GM20431 (cell line): ENCODE results near the gene TNFRSF17.
"Not testable (repeated sequence)": the region's sequence is repeated elsewhere in the genome, so short reads cannot be mapped to it uniquely, and the experiment has no call there.

ENCODE experiments used
- in situ Hi-C: fragments of 300-500 bp; cut with MseI, MboI; formaldehyde crosslinking; loops from one replicate; pipeline ENCODE4 v1.15.0; 2020; ENCODE audit warnings: low sequenced_read_pairs; ENCODE audit not compliant: unreplicated experiment

Gene TNFRSF17

DNA sequence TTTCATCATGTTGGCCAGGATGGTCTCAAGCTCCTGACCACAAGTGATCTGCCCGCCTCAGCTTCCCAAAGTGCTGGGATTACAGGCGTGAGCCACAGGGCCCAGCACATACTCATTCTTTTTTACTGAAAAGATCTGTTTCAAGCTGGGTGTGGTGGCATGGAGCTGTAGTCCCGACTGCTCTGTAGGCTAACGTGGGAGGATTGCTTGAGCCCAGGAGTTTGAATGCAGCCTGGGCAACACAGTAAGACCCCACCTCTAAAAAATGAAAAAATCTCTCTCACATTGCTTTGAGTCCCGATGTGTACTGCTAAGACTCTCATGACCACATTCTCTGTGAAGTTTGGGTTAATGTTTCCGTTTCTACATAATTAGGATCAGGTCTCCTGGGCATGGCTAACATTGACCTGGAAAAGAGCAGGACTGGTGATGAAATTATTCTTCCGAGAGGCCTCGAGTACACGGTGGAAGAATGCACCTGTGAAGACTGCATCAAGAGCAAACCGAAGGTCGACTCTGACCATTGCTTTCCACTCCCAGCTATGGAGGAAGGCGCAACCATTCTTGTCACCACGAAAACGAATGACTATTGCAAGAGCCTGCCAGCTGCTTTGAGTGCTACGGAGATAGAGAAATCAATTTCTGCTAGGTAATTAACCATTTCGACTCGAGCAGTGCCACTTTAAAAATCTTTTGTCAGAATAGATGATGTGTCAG, 2.3 kb downstream of the TNFRSF17 start:
- in situ Hi-C loops, result no loop called here

DNA sequence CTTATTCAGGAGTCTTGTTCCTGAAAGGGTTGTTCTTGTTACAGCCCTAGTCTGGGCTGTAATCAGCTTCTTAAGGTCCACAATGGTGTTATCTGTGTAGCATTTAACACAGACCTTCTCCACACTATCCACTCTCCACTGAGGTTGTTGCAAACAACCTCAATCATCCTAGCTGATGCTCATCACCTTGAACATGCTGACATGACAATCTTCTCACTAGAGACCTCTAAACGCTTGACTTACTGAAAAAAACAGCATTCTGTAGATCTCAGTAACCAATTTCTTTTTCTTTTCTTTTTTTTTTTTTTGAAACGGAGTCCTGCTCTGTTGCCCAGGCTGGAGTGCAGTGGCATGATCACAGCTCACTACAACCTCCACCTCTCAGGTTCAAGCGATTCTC, 3.6 kb downstream of the TNFRSF17 start:
- in situ Hi-C loops, result no loop called here

DNA sequence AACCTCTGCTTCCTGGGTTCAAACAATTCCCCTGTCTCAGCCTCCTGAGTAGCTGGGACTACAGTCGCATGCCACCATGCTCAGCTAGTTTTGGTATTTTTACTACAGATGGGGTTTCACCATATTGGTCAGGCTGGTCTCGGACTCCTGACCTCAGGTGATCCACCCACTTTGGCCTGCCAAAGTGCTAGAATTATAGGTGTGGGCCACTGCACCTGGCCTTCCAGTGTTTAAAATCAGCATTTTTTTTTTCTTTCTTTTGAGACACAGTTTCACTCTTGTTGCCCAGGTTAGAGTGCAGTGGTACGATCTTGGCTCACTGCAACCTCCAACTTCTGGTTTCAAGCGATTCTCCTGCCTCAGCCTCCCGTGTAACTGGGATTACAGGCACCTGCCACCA, 5.3 kb downstream of the TNFRSF17 start:
- in situ Hi-C loops, result not testable (repeated sequence)

DNA sequence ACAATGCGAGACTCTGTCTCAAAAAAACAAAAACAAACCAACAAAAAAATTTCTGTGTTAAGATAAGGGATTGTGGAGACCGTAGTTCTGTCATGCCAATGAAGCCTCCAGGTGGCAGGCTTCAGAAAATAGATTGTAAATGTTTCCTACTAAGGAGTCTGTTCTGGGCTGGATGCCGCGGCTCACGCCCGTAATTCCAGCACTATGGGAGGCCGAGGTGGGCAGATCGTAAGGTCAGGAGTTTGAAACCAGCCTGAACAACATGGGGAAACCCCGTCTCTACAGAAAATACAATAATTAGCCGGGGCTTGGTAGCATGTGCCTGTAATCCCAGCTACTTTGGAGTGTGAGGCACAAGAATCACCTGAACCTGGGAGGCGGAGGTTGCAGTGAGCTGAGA, 7.1 kb downstream of the TNFRSF17 start:
- in situ Hi-C loops, result no loop called here

DNA sequence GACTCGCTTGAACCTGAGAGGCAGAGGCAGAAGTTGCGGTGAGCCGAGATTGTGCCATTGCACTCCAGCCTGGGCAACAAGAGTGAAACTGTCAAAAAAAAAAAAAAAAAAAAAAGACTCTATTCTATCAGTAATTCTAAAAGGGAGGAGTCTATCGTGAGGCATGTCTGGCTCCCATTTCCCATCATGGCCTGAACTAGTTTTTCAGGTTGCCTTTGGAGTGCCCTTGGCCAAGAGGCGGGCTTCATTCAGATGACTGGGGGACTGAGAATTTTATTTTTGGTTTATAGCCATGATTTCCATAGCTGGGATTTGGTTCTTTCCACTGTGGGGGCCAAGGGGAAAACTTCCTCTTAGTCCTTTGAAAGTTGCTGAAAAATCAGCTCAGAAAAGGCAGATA, 8.1 kb downstream of the TNFRSF17 start:
- in situ Hi-C loops, result no loop called here

DNA sequence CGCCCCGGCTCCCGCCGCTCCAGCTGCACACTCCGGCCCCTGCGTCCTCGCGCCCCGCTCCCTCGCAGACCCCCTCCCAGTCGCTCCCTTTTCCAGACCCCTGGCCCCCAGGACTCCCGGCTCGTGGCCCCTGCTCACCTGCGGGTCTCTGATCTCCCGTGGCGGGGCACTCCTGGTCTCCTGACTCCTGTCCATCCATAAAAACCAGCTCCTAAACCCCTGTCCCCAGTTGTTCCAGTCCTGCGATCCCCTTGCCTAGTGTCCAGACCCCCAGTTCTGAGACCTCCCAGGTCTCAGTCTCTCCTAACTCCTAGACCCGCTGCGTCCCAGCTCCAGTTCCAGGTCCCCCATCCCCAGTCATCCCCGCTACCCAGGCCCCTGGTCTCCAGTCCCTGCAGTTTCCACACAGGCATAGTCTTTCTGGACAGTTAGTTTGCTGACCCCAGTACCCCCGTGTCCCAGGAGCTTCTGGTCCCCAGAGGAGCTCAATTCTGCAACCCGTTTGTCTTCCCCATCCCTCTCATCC, 11.9 kb downstream of the TNFRSF17 start:
- in situ Hi-C loops, result no loop called here

DNA sequence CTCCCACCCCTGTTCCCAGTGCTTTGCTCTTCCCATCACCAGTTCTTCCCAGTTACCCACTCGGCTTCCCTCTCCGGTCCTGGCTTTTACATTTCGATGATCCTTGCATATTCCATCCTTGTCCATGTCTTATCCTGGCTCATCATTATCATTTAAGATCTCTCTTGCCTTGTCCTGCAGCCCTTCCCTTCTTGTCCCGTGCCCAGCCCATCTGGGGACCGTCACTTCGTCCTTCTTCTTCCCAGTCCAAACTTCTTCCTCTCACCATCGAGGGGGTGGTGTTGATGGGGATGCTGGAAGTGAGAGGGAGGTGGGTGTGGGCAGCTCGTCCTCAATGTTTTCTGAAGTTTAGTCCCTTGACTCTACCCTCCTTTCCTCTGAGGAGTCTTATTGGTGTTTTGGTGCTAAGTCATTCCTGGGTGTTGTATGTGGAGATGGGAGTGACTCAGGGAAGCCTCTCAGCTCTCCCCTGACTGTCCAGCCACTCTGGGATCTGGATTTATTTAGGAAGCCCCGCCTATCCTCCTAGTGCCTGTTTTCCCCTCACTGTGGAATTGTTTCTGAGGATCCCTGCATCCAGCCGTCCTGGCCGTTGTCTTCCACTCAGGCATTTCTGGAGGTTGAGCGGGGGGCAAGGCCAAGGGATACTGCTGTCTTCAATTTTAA, 12.5 kb downstream of the TNFRSF17 start:
- in situ Hi-C loops, result no loop called here

DNA sequence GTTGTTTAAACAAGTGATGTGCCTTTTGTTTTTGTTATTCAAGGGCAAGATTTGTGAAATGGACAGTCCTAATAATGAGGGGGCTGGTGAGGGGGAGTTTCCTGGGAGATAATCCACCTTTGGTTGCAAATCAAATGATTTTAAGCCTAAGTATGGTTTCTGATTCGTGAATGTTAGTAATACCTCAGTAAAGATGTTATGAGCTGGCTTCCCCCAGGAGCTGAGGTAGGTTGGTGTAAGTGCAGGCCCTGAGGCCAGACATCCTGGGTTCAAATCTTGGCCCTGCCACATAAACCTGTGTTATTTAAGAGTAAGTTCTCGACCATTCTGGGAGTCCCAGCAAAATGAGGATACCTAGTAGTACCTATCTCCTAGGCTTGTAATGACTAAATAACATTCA, 13.1 kb downstream of the TNFRSF17 start:
- in situ Hi-C loops, result no loop called here

DNA sequence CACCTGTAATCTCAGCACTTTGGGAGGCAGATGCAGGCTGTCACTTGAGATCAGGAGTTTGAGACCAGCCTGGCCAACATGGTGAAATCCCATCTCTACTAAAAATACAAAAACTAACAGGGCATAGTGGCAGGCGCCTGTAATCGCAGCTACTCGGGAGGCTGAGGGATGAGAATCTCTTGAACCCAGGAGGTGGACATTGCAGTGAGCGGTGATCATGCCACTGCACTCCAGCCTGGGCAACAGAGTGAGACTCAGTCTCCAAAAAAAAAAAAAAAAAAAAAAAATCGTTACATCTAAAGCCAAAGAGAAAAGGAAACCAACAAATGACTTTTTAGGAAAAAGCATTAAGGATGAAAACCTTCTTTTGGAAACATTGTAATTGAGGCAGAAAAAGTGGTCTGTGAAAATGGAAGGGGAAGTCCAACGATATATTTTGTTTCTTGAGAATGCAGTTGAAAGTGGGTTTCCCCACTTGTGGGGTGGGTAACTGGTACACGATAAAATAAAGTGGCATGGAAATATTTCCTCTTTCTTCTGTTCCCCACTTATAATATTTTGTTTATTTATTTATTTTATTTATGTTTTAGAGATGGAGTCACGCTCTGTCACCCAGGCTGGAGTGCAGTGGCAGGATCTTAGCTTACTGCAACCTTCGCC, 14.1 kb downstream of the TNFRSF17 start:
- in situ Hi-C loops, result no loop called here

DNA sequence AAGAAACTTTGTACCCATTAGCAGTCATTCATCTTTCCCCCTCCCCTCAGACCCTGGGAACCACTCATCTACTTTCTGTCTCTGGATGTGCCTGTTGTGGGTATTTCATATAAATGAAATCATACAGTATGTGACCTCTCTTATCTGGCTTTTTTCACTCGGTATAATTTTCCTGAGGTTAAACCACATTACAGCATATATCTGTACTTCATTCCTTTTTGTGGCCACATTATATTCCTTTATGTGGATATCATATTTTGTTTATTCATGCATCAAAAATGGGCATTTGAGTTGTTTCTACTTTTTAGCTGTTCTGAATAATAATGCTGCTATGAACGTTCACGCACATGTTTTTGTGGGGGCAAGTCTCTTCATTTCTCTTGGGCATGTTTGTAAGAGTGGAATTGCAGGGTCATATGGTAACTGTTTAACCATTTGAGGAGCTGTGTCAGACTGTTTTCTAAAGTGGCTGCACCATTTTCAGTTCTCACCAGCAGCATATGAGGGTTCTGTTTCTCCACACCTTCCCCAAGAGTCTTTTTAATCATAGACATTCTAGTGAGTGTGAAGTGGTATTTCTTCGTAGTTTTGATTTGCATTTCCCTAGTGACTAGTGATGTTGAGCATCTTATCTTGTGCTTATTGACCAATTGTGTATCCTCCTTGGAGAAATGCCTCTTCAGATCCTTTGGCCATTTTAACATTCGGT, 15.3 kb downstream of the TNFRSF17 start:
- in situ Hi-C loops, result no loop called here

DNA sequence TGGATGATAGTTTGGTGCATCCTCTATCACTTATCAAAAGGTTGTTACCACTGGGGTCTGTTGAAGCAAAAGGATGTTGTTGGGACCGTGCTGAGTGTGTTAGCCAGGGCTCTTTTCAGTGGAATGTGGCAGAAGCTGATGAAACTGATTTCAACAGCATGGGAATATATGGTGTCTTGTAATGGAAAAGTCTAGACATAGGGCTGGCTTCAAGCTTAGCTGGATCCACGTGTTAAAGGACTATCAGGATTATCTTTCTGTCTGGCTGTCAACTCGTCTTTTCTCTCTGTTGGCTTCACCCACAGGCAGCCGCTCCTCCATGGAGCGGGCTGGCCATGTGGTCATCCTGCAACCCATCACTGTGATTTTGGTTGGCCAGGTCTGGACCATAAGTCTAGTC, 20.2 kb downstream of the TNFRSF17 start:
- in situ Hi-C loops, result no loop called here

DNA sequence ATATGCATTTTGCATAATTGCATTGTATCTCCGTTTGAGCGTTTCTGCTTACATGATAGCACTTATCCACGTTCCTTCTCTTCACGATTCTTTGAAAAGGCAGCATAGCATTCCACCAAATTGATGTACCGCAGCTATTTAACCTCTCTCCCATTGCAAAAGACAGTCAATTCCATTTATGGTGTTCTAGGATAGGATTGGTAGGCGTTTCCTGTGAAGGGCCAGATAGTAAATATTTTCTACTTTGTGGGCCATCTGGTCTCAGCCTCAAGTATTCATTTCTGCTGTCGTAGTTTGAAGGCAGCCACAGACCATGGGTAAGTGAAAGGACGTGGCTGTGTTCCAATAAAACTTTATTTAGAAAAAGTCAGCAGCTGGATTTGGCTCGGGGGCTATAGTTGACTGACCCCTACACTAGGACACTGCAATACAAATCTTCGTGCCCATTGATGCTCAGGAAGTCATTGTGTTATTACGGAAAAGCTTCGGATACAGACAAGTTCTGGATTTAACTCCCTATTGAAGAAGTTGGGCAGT, 21.6 kb downstream of the TNFRSF17 start:
- in situ Hi-C loops, result no loop called here

DNA sequence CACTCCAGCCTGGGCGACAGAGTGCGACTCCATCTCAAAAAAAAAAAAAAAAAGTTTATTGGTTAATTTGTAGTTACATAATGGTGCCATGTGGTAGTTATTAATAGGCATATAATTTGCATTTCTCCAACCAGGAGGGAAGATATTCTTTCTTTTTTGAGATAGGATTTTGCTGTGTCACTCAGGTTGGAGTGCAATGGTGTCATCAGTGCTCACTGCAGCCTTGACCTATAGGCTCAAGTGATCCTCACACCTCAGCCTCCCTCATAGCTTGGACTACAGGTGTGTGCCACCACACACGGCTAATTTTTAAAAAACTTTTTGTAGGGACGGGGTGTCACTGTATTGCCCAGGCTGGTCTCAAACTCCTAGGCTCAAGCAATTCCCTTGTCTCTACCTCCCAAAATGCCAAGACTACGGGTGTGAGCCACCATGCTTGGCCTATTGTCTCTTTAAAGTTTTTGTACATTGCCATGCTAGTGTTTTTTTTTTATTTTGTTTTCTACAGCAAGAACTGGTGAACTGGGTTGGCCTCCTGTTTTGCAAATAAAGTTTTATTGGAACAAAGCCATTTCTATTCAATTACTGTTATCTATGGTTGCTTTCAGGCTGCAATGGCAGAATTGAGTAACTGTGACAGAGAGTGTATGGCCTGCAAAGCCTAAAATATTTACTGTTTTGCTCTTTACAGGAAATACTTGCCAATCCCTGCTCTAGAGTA, 23.4 kb downstream of the TNFRSF17 start:
- in situ Hi-C loops, result no loop called here

DNA sequence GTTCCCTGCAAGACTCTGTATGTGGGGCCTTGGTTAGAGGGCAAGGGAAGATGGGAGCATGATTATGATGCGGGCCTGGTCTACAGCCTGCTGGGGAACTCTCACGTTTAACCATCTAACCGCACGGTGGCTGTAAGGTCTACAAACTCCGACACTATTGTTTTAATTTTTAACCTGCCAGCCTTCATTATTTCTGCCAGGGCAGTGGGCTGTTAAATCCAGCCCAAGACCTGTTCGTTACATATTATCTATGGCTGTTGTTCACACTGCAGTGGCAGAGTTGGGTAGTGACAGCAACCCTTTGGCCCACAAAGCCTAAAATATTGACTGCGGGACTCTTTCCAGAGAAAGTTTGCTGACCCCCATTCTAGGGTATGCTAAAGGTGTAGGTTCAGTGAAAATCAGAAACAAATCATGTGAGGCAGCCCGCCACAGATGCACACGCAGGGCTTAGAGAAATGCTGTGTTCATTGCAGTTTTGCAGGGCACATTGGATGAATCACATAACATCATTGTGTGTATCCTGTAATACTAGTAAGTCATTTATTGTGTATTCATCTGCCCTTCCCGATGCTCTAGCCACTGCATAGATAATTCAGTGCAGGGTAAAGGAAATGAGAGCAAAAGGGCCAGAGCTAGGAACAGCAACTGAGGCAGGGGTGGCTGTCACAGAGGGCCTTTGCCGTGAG, 25.8 kb downstream of the TNFRSF17 start:
- in situ Hi-C loops, result no loop called here

DNA sequence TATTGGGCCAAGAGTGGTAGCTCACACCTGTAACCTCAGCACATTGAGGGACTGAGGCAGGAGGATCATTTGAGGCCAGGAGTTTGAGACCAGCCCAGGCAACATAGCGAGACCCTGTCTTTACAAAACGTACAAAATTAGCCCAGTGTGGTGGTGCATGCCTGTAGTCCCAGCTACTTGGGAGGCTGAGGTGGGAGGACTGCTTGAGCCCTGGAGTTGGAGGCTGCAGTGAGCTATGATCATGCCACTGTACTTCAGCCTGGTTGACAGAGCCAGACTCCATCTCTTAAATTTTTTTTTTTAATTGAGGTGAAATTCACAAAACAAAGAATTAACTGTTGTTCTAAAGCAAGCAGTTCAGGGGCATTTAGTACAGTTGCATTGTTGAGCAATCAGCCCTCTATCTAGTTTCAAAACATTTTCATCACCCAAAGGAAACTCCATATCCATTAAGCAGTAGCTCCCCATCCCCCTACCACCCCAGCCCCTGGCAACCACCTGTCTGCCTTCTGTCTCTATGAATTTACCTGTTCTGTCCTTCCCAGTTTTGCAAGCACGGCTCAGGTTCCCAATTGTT, 27.1 kb downstream of the TNFRSF17 start:
- in situ Hi-C loops, result no loop called here

DNA sequence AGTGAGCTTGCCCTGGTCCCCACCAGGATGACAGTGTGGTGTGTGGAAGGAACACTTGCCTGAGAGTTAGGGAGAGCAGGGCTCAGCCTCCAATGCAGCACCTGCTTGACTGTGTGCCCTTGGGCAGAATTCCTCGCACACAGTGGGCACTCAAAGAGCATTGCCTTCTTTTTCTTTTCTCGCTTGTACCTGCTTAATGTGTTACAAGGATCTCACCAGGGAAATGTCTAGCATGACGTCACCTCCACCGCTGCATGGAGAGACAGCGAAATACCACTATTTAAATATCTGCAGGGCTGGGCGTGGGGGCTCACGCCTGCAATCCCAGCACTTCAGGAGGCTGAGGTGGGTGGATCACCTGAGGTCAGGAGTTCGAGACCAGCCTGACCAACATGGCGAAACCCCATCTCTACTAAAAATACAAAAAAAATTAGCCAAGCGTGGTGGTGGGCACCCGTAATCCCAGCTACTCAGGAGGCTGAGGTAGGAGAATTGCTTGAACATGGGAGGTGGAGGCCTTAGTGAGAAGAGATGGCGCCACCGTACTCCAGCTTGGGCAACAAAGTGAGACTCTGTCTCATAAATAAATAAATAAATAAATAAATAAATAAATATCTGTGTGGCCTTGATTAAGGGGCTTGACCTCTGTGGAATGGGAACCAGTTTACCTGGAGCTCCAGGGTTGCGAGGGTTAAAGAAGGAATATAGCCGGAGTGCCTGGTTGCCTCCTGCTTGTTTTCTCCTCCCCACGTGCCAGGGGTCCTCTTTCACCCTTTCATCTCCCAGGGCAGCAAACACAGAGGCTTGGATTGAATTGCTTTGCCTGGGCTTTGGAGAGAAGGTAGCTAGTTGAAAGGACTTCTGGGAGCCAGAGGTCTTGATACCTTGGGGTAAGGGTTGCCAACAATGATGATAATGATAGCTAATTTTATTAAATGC, 27.8 kb downstream of the TNFRSF17 start:
- in situ Hi-C loops, result no loop called here

DNA sequence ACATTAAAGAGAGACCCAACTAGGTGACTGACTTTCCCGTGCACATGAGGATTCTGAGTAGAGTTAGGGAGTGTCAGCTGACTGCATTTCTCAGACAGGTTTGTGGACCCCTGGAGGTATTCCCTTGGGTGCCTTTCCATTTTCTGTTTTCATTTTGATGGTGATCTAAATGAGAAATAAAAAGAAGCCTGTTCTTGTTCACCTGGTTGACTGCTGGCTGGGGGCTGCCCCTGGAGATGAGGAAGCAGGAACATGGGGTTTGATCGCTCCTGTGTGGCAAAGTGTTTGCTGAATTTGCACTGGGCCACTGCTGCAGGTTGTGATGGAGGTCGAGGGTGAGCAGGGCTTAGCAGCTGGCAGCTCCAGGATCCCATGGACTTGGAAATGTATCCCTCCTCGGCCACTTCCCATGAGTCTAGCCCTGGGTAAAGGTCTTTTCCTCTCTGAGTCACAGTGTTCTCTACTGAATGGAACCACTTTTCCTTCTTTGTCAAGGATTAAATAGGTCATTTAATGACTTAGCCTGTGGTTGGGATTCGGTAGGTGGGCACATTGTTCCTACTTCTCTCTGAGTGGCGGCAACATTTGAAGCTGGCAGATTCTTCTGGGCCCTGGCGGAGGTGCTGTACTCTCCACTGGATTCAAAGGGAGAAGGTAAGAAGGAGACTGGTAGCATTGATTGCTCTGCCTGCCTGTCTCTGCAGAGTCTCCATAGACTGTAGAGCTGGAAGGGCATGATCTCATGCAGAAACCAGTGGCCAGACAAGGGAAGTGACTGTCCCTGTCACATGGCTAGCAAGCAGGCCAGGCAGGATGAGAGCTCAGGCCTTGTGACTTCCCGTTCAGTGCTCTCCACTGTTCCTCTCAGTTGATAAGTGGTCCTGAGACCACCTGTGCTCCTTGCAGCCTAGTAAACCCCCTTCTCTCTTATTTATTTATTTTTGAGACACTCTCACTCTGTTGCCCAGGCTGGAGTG, 29.4 kb downstream of the TNFRSF17 start:
- in situ Hi-C loops, result no loop called here
